Body of pancreas (tissue), 4 donors: Measurements from ENCODE around the gene ANG.

Source experiments
- POLR2A ChIP-seq, 3 donors: fragments of 450-650 bp; IDR thresholded peaks; one replicate each; pipeline ENCODE4 v1.6.1; 2016; ENCODE audit warnings: antibody characterized with exemption in 3 of 3, mild to moderate bottlenecking in 2 of 3
- TF ChIP-seq, protein P1 (sequence below), 7 experiments: fragments of 450-650 bp in 4 of 7; fragments of 200-600 bp in 3 of 7; sonication (generic) in 3 of 7; IDR thresholded peaks; one replicate each; pipeline ENCODE4 v1.5.1; 2016 to 2019; ENCODE audit warnings: antibody characterized with exemption in 7 of 7

DNA sequence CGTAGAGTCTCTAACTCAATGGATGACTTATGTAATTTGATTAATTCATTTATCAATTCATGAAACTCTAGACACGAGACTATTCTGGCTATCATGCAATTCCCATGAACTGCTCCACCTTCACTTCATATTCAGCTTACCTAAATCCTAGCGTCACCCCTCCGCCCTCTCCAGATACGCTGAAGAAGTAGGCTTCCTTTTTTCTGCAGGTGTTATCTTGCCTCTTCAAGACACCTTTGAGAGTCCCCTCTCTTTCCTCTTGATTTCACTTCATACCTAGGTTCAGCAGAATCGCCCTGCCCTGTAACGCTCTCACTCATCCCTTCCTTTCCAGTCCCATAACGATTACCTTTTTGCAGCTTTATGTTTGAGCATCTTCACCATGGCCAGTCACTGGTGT lies 8.2 kb upstream of the ANG start:
- TF ChIP-seq, protein P1, sequence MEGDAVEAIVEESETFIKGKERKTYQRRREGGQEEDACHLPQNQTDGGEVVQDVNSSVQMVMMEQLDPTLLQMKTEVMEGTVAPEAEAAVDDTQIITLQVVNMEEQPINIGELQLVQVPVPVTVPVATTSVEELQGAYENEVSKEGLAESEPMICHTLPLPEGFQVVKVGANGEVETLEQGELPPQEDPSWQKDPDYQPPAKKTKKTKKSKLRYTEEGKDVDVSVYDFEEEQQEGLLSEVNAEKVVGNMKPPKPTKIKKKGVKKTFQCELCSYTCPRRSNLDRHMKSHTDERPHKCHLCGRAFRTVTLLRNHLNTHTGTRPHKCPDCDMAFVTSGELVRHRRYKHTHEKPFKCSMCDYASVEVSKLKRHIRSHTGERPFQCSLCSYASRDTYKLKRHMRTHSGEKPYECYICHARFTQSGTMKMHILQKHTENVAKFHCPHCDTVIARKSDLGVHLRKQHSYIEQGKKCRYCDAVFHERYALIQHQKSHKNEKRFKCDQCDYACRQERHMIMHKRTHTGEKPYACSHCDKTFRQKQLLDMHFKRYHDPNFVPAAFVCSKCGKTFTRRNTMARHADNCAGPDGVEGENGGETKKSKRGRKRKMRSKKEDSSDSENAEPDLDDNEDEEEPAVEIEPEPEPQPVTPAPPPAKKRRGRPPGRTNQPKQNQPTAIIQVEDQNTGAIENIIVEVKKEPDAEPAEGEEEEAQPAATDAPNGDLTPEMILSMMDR (IDR thresholded peaks at IDR 0.05) = no peak
- no peak for TF ChIP-seq POLR2A (IDR thresholded peaks at IDR 0.05)
